BLaER1 (cell line): ENCODE measurements around the gene ARID1B.

Experiments used
- H3K27ac ChIP-seq: shearing (Covaris generic); formaldehyde crosslinking; 2 replicates; pipeline ENCODE4 v1.8.1; 2022
- H3K27me3 ChIP-seq: shearing (Covaris generic); formaldehyde crosslinking; 2 replicates; pipeline ENCODE4 v1.8.1; 2022
- H3K36me3 ChIP-seq: shearing (Covaris generic); formaldehyde crosslinking; 2 replicates; pipeline ENCODE4 v1.8.1; 2022
- H3K4me1 ChIP-seq: shearing (Covaris generic); formaldehyde crosslinking; 2 replicates; pipeline ENCODE4 v1.8.1; 2022
- H3K4me2 ChIP-seq: shearing (Covaris generic); formaldehyde crosslinking; 2 replicates; pipeline ENCODE4 v1.8.1; 2022
- H3K4me3 ChIP-seq: shearing (Covaris generic); formaldehyde crosslinking; 2 replicates; pipeline ENCODE4 v1.8.1; 2022
- H3K9ac ChIP-seq: shearing (Covaris generic); formaldehyde crosslinking; 2 replicates; pipeline ENCODE4 v1.8.1; 2022
- H3K9me3 ChIP-seq: shearing (Covaris generic); formaldehyde crosslinking; 2 replicates; pipeline ENCODE4 v1.8.1; 2022
- H4K20me1 ChIP-seq: shearing (Covaris generic); formaldehyde crosslinking; 2 replicates; pipeline ENCODE4 v1.8.1; 2022
- Cebpa-rat ChIP-seq: shearing (Covaris generic); IDR thresholded peaks from 2 replicates; pipeline ENCODE4 v1.8.1; 2022

ARID1B gene

DNA sequence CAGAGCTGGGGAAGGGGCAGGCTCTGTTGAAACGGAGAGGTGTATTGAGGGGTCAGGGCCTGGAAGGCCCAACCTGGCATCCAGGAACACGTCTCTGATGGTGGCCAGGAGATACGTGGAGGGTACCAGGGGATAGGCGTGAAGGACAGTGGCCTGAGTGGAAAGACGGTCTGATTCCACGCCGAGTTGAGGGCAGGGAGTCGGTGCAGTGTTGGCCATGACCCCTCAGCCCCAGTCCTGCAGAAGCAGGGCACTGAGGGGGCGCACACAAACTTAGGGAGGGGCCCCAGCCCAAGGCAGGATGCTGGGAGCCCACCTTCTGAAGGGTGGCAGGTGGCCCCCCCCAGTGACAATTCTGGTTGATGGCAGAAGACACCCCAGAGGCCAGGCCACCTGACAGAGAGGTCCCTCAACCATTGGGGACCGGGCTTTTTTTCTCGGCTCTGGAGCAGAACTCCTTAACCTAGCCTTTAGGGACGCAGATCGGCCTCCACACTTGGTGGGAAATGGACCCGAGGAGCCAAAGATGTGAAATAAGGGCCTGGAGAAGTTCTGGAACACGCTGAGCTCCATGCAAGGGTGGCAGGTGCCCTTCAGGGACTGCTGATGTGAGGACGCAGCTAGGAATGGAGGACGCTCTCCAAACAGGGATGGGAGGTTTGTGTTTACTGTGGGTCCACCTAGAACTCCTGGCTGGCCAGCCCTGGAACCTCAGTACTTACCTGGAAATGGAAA lies 455.1 kb downstream of the ARID1B start:
- H3K4me1 ChIP-seq: peaks cover 48% of the 10 kb centered on the region
- H3K4me3 ChIP-seq: no peak overlapping the region
- peaks cover 53% of the 10 kb centered on the region for H3K27me3 ChIP-seq
- H3K27ac ChIP-seq: no peak overlapping the region
- no peak overlapping the region for H3K4me2 ChIP-seq
- H4K20me1 ChIP-seq: peaks cover 14% of the 10 kb centered on the region; the same call in 1 of the 2 replicates
- no peak for TF ChIP-seq Cebpa-rat
- no peak overlapping the region for H3K9ac ChIP-seq
- H3K36me3 ChIP-seq: no peaks in the 10 kb centered on the region
- peaks cover 25% of the 10 kb centered on the region for H3K9me3 ChIP-seq

DNA sequence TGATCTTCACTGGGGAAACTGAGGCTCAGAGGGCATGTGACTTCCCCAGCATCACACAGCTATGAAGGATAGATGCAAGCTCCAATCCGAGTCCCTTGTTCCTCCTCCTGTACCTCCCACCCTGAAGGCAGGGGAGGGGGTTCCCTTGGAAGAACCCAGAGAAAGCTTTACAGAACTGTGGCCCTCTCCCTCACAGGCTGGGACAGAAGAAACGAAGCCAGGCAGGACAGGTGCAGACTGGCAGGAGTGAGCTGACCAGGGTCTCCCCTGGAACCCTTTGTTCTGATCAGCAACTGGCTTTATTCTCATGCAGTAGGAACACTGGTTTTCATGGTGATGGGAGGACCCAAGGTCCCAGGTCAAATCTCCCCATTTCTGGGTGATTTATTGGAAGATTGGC lies 456.0 kb downstream of the ARID1B start:
- peaks cover 61% of the 10 kb centered on the region for H3K27me3 ChIP-seq
- TF ChIP-seq Cebpa-rat: no peak
- H3K27ac ChIP-seq: no peak overlapping the region
- H4K20me1 ChIP-seq: peaks cover 14% of the 10 kb centered on the region; the same call in 1 of the 2 replicates
- peaks cover 39% of the 10 kb centered on the region for H3K4me1 ChIP-seq
- H3K9me3 ChIP-seq: peaks cover 28% of the 10 kb centered on the region
- H3K4me2 ChIP-seq: no peak overlapping the region
- no peaks in the 10 kb centered on the region for H3K36me3 ChIP-seq
- H3K9ac ChIP-seq: no peak overlapping the region
- no peak overlapping the region for H3K4me3 ChIP-seq

DNA sequence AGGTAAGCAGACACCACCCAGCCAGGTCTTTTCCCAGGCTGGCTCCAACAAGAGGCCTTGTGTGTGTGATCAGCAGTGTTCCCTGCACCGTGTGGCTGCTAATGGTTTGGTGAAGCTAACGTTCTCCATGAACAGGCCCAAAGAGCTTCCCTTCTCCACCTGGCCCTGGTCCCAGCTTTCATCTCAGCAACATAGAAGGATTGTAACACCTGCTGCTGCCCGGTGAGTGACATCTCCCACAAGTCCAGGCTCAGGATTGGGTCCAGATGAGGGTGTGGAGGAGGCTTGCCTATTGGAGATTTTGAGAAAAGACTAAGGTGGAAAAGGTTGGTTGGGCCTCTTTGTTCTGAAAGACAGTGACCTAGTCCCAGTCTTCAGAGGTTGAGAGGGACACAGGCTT lies 456.5 kb downstream of the ARID1B start:
- H3K27me3 ChIP-seq: peaks cover 56% of the 10 kb centered on the region
- no peaks in the 10 kb centered on the region for H3K36me3 ChIP-seq
- H3K4me1 ChIP-seq: peaks cover 34% of the 10 kb centered on the region
- no peak overlapping the region for H3K4me3 ChIP-seq
- H3K27ac ChIP-seq: no peak overlapping the region
- H3K4me2 ChIP-seq: no peak overlapping the region
- no peak overlapping the region for H3K9ac ChIP-seq
- H3K9me3 ChIP-seq: peaks cover 28% of the 10 kb centered on the region
- TF ChIP-seq Cebpa-rat: no peak
- peaks cover 14% of the 10 kb centered on the region; the same call in 1 of the 2 replicates for H4K20me1 ChIP-seq

DNA sequence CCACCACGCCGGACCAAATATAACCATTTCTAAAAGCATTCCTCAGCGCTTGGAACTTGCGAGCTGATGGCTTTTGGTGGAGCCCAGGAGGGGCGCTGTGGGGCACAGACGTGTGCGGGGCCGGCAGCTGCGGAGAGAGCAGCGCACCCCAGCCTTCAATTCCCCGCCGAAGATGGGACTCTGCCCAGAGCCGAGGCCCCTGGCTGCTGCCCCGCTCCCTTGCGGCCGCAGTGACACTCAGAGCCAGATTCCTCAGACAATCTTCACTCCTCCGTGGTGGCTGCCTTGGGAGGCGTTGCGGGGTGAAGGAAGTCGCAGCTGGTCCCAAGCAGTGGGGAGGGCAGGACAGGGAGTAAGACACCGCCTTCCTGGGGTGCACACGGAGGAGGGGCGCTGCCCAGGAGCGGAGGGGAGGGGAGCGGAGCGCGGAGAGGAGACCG lies 458.4 kb downstream of the ARID1B start:
- Histone ChIP-seq H3K4me1 (peaks cover 28% of the 10 kb centered on the region), H3K4me2 (peak overlapping the region; percentile 84), H3K9ac (no peak overlapping the region), H3K9me3 (peaks cover 28% of the 10 kb centered on the region), H3K27ac (no peak overlapping the region), H4K20me1 (peaks cover 14% of the 10 kb centered on the region; the same call in 1 of the 2 replicates), H3K36me3 (no peaks in the 10 kb centered on the region), H3K4me3 (peak overlapping the region; percentile 61), H3K27me3 (peaks cover 68% of the 10 kb centered on the region)
- no peak for TF ChIP-seq Cebpa-rat

DNA sequence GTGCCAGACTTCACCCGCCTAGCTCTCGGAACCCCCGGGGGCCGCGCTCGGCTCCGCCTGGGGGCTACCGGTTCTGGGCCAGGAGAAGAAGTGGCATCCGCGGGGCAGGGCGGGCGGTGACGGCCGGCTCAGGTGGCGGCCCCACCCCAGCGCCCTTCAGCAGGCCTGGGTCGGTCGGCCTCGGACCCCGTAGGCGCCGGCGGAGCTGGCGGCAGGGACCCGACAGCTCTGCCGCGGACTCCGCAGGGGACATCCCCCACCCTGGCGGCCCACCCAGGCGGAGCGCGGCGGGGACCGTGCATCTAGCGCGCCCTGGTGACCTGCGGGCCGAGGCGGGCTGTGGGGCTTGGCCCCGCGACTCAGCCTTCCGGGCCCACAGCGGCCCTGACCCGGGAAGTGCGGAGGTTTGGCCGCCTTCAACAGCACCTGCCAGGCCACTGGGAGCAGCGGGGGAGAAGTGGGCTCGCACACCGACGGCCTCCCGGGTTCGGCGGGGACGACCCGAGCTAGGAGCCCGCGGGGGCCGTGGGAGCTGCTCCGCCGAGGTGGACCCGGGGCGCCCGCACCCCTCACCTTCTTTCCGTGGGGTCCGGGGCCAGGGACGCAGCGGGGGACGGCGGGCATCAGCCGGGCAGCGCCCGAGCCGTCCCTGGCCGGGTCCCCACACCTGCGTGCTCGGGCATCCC lies 459.0 kb downstream of the ARID1B start:
- no peaks in the 10 kb centered on the region for H3K36me3 ChIP-seq
- peaks cover 14% of the 10 kb centered on the region; the same call in 1 of the 2 replicates for H4K20me1 ChIP-seq
- peaks cover 28% of the 10 kb centered on the region for H3K9me3 ChIP-seq
- peak overlapping the region; percentile 84 for H3K4me2 ChIP-seq
- H3K27me3 ChIP-seq: peaks cover 68% of the 10 kb centered on the region
- peak overlapping the region; percentile 61 for H3K4me3 ChIP-seq
- no peak overlapping the region for H3K27ac ChIP-seq
- H3K9ac ChIP-seq: no peak overlapping the region
- TF ChIP-seq Cebpa-rat: no peak
- H3K4me1 ChIP-seq: peaks cover 29% of the 10 kb centered on the region

DNA sequence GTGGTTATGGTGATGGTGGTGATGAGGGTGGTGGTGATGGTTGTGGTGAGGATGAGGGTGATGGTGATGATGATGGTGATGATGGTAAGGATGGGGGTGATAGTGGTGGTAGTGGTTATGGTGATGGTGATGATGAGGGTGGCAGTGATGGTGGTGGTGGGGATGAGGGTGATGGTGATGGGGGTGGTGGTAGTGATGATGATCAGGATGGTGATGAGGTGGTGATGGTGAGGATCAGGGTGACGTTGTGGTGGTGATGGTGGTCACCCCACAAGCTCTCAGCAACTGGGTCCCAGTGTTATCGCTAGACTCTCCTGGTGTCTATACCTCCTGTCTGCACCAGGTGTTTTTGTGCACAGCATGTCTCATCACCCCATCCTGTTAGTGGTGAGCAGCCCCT lies 461.2 kb downstream of the ARID1B start:
- H3K36me3 ChIP-seq: no peaks in the 10 kb centered on the region
- peaks cover 14% of the 10 kb centered on the region; the same call in 1 of the 2 replicates for H4K20me1 ChIP-seq
- peaks cover 28% of the 10 kb centered on the region for H3K9me3 ChIP-seq
- H3K4me3 ChIP-seq: no peak overlapping the region
- no peak overlapping the region for H3K27ac ChIP-seq
- peaks cover 64% of the 10 kb centered on the region for H3K27me3 ChIP-seq
- H3K9ac ChIP-seq: no peak overlapping the region
- no peak overlapping the region for H3K4me2 ChIP-seq
- H3K4me1 ChIP-seq: peaks cover 29% of the 10 kb centered on the region
- no peak for TF ChIP-seq Cebpa-rat

DNA sequence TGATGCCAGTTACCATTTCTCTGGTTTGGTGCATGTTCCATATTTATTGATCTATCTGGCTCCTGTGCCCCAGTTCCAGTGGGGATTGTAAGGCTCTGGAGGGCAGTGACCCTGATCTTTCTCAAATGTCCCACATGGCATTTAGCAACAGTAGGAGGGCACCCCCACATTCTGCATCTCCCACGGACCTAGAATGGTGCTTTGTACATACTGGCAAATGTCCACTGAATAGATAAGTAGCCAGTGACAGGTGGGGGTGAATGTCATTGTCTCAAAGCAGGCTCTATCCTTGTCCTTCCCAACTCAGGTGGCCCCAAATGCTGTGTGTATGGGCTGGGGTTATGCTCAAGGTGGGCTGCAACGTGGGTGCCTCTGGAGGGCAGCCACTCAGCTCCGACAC lies 462.0 kb downstream of the ARID1B start:
- Histone ChIP-seq H3K9me3 (peaks cover 28% of the 10 kb centered on the region), H4K20me1 (peaks cover 14% of the 10 kb centered on the region; the same call in 1 of the 2 replicates), H3K4me1 (peaks cover 29% of the 10 kb centered on the region), H3K4me2 (no peak overlapping the region), H3K9ac (no peak overlapping the region), H3K27me3 (peaks cover 56% of the 10 kb centered on the region), H3K4me3 (no peak overlapping the region), H3K36me3 (no peaks in the 10 kb centered on the region), H3K27ac (no peak overlapping the region)
- no peak for TF ChIP-seq Cebpa-rat

DNA sequence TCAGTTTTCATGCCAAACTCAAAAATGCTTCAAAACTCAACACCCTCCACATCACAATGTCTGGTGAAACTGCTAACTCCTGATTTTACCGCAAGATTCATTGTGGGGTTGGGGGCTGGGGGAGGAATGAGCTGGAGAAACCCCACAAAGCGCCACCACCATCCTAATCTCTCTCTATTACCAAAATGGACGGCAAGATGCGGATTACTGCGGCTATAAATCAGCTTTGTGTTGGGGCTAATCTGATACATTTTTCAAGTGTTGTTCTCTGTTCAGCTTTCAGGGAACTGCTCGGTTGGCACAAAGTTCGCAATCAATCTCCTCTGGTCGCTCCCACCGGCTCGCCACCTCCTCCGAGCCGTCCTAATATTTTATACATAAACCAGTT lies 462.5 kb downstream of the ARID1B start:
- H3K9ac ChIP-seq: no peak overlapping the region
- no peak overlapping the region for H3K27ac ChIP-seq
- H3K4me3 ChIP-seq: no peak overlapping the region
- H3K36me3 ChIP-seq: no peaks in the 10 kb centered on the region
- peaks cover 51% of the 10 kb centered on the region for H3K27me3 ChIP-seq
- peak overlapping the region; percentile 78 for H3K4me2 ChIP-seq
- peaks cover 26% of the 10 kb centered on the region for H3K9me3 ChIP-seq
- H4K20me1 ChIP-seq: peaks cover 14% of the 10 kb centered on the region; the same call in 1 of the 2 replicates
- peaks cover 34% of the 10 kb centered on the region for H3K4me1 ChIP-seq
- TF ChIP-seq Cebpa-rat: no peak

DNA sequence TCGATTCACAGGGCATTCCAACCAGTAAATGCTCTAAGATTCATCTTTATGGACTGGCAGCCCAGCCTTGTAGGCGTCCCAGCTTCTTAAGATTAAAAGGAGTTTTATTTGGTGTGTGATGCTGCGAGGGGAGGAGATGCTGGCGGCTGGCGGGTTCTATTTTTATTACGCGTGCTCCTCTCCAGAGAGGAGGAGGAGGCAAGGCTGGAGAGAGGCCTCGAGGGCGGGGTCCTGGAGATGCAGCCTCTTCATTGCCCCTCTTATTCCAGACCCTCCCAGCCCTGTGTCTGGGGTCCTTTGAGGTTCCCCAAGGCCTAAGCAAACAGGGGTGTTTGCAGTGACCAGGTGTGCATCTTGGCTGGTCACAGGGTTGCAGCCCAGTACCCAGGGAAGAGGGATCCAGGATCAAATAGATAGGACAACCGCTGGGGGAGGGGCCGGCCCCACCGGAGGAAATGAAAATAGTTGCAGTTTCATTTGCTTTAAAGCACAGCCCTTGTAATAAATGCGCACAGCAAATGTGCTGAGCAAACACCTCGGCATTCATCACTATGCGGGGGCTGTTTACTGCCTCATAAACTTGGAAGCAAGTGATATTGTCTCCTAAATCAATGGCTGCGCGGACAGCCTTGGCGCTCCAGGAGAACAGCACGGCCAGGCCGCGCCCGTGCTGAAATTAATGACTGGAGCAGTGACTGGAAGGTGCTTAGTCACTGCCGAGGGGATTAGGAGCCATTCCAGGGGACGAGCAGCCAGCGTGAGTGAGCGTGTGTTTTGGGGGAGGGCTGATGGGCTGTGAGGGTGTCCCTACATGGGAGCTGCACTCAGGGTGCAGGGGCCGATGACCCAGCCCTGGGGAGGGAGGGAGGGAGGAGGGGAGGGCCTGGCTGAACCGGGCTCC lies 463.1 kb downstream of the ARID1B start:
- Histone ChIP-seq H3K27ac (no peak overlapping the region), H3K9ac (no peak overlapping the region), H3K9me3 (peaks cover 19% of the 10 kb centered on the region), H3K4me2 (peak overlapping the region; percentile 78), H3K27me3 (peaks cover 44% of the 10 kb centered on the region), H3K4me1 (peaks cover 36% of the 10 kb centered on the region), H4K20me1 (peaks cover 14% of the 10 kb centered on the region; the same call in 1 of the 2 replicates), H3K36me3 (no peaks in the 10 kb centered on the region), H3K4me3 (no peak overlapping the region)
- TF ChIP-seq Cebpa-rat: no peak
